ENCODE results near the gene SEMA5B. TPM values are rescaled to one million over a fixed set of nuclear protein-coding genes. Genes with fewer than 3 reads are reported as not detected.

SEMA5B gene
- total RNA-seq, 1 donor from 2014 or later, result 1.0 TPM

- peak; percentile 49 for DNase-seq (ENCODE audit: low read depth)
- no peaks in the 10 kb centered on the region for H3K4me1 ChIP-seq (ENCODE audit: insufficient read depth, low read length)
- no peaks in the 10 kb centered on the region for H3K79me2 ChIP-seq (ENCODE audit: insufficient read depth, low read length)
- H4K20me1 ChIP-seq (ENCODE audit: insufficient read depth, low read length), result no peaks in the 10 kb centered on the region
- Mint-ChIP-seq H3K4me3 (ENCODE audit: unreplicated experiment) (no peak overlapping the region), H3K4me1 (ENCODE audit: low read depth, unreplicated experiment) (peaks cover 8% of the 10 kb centered on the region), H3K27ac (ENCODE audit: unreplicated experiment) (no peak overlapping the region), H3K9me3 (ENCODE audit: unreplicated experiment) (peaks cover 8% of the 10 kb centered on the region), H3K36me3 (ENCODE audit: low read depth, unreplicated experiment) (peaks cover 7% of the 10 kb centered on the region), H3K27me3 (ENCODE audit: low read depth, unreplicated experiment) (peaks cover 49% of the 10 kb centered on the region)
- H3K4me2 ChIP-seq (ENCODE audit: low read length), result no peak overlapping the region
- no peak for FAIRE-seq
- TF ChIP-seq EZH2 (IDR thresholded peaks at IDR 0.05; ENCODE audit: insufficient read depth, low read length) (no peak), CTCF (IDR thresholded peaks at IDR 0.05; ENCODE audit: insufficient read depth, low read depth, low read length) (no peak)
- peaks cover 50% of the 10 kb centered on the region for H3K27me3 ChIP-seq (ENCODE audit: insufficient read depth, low read length)
- no peak overlapping the region for H3K27ac ChIP-seq (ENCODE audit: low read depth, low read length)
- H3K9me3 ChIP-seq (ENCODE audit: insufficient read depth, low read depth, low read length), result no peaks in the 10 kb centered on the region
- H2AFZ ChIP-seq (ENCODE audit: low read depth, low read length), result no peak overlapping the region
- no peaks in the 10 kb centered on the region for H3K36me3 ChIP-seq (ENCODE audit: insufficient read depth, low read length)
- H3K4me3 ChIP-seq (ENCODE audit: insufficient read depth, low read depth, low read length), result no peak overlapping the region
- no peak overlapping the region for H3K9ac ChIP-seq (ENCODE audit: low read length)
These were observed 66.4 kb downstream of the SEMA5B start for GRCh38 chr3:122961146-122961545.

GRCh38 chr3:122960652-122961051, 66.9 kb downstream of the SEMA5B start:
- Histone ChIP-seq H3K36me3 (ENCODE audit: insufficient read depth, low read length) (no peaks in the 10 kb centered on the region), H3K79me2 (ENCODE audit: insufficient read depth, low read length) (no peaks in the 10 kb centered on the region), H3K27ac (ENCODE audit: low read depth, low read length) (no peak overlapping the region), H3K4me1 (ENCODE audit: insufficient read depth, low read length) (no peaks in the 10 kb centered on the region), H3K9ac (ENCODE audit: low read length) (no peak overlapping the region), H3K27me3 (ENCODE audit: insufficient read depth, low read length) (peaks cover 45% of the 10 kb centered on the region), H2AFZ (ENCODE audit: low read depth, low read length) (no peak overlapping the region), H3K4me2 (ENCODE audit: low read length) (no peak overlapping the region), H3K9me3 (ENCODE audit: insufficient read depth, low read depth, low read length) (no peaks in the 10 kb centered on the region), H3K4me3 (ENCODE audit: insufficient read depth, low read depth, low read length) (no peak overlapping the region), H4K20me1 (ENCODE audit: insufficient read depth, low read length) (no peaks in the 10 kb centered on the region)
- Mint-ChIP-seq H3K36me3 (ENCODE audit: low read depth, unreplicated experiment) (peaks cover 7% of the 10 kb centered on the region), H3K9me3 (ENCODE audit: unreplicated experiment) (peaks cover 8% of the 10 kb centered on the region), H3K27me3 (ENCODE audit: low read depth, unreplicated experiment) (peaks cover 50% of the 10 kb centered on the region), H3K4me1 (ENCODE audit: low read depth, unreplicated experiment) (peaks cover 8% of the 10 kb centered on the region), H3K4me3 (ENCODE audit: unreplicated experiment) (no peak overlapping the region), H3K27ac (ENCODE audit: unreplicated experiment) (no peak overlapping the region)
- TF ChIP-seq EZH2 (IDR thresholded peaks at IDR 0.05; ENCODE audit: insufficient read depth, low read length) (no peak), CTCF (IDR thresholded peaks at IDR 0.05; ENCODE audit: insufficient read depth, low read depth, low read length) (no peak)
- DNase-seq (ENCODE audit: low read depth) (no peak), FAIRE-seq (no peak)

- H3K4me1 Mint-ChIP-seq (ENCODE audit: low read depth, unreplicated experiment), result peaks cover 8% of the 10 kb centered on the region
- H2AFZ ChIP-seq (ENCODE audit: low read depth, low read length), result no peak overlapping the region
- FAIRE-seq, result no peak
These were observed 68.2 kb downstream of the SEMA5B start for GRCh38 chr3:122959339-122959738.

More at GRCh38 chr3:122959339-122959738, 68.2 kb downstream of the SEMA5B start:
- TF ChIP-seq EZH2 (IDR thresholded peaks at IDR 0.05; ENCODE audit: insufficient read depth, low read length), result no peak
- no peak for TF ChIP-seq CTCF (IDR thresholded peaks at IDR 0.05; ENCODE audit: insufficient read depth, low read depth, low read length)
- Histone ChIP-seq H4K20me1 (ENCODE audit: insufficient read depth, low read length) (no peaks in the 10 kb centered on the region), H3K4me1 (ENCODE audit: insufficient read depth, low read length) (no peaks in the 10 kb centered on the region), H3K27me3 (ENCODE audit: insufficient read depth, low read length) (peaks cover 33% of the 10 kb centered on the region), H3K4me3 (ENCODE audit: insufficient read depth, low read depth, low read length) (no peak overlapping the region), H3K36me3 (ENCODE audit: insufficient read depth, low read length) (no peaks in the 10 kb centered on the region), H3K27ac (ENCODE audit: low read depth, low read length) (no peak overlapping the region), H3K79me2 (ENCODE audit: insufficient read depth, low read length) (no peaks in the 10 kb centered on the region), H3K9ac (ENCODE audit: low read length) (no peak overlapping the region), H3K9me3 (ENCODE audit: insufficient read depth, low read depth, low read length) (no peaks in the 10 kb centered on the region), H3K4me2 (ENCODE audit: low read length) (no peak overlapping the region)
- DNase-seq (ENCODE audit: low read depth), result no peak
- H3K27ac Mint-ChIP-seq (ENCODE audit: unreplicated experiment), result no peak overlapping the region
- no peak overlapping the region for H3K4me3 Mint-ChIP-seq (ENCODE audit: unreplicated experiment)
- H3K9me3 Mint-ChIP-seq (ENCODE audit: unreplicated experiment), result no peaks in the 10 kb centered on the region
- H3K36me3 Mint-ChIP-seq (ENCODE audit: low read depth, unreplicated experiment), result peaks cover 3% of the 10 kb centered on the region
- peaks cover 38% of the 10 kb centered on the region for H3K27me3 Mint-ChIP-seq (ENCODE audit: low read depth, unreplicated experiment)
